IMR-90 (cell line): Measurements from ENCODE around the gene RIMBP2. TPM values are rescaled to one million over a fixed set of nuclear protein-coding genes. Genes with fewer than 3 reads are reported as not detected.

Experiments used
- ATAC-seq: fragments of 200-7000 bp; cut with Tn5 transposase; 2 replicates; pipeline ENCODE4 v1.9.1; 2020; ENCODE audit warnings: low read depth, mild to moderate bottlenecking, moderate library complexity
- BruUV-seq: library from RNA; stranded (reverse); fragments of 400-500 nt; replicated peaks from 2 replicates; lab custom pipeline; 2021; lab: Mats Ljungman, UMichigan
- CTCF ChIA-PET: fragments of 300-600 bp; formaldehyde crosslinking; extraction: SDS; loops from one replicate; lab custom pipeline; 2021; ENCODE audit warnings: antibody characterized with exemption; lab: Yijun Ruan, JAX
- POLR2A ChIA-PET: fragments of 300-600 bp; sonication (Branson Sonifier 250); formaldehyde crosslinking; loops from one replicate; lab custom pipeline; 2022; ENCODE audit warnings: antibody characterized with exemption; ENCODE audit not compliant: unreplicated experiment; lab: Charles Lee
- DNase-seq: peaks from one replicate; pipeline ENCODE4 v3.0.0; 2013
- H2AFZ ChIP-seq: replicated peaks from 2 replicates; pipeline ENCODE3; 2013; ENCODE audit warnings: low read length, mild to moderate bottlenecking; ENCODE audit not compliant: poor library complexity
- H2AK5ac ChIP-seq: 2 replicates; pipeline ENCODE4 v1.6.1; 2013; ENCODE audit warnings: low read depth, low read length, inconsistent platforms
- H2AK9ac ChIP-seq: replicated peaks from 2 replicates; pipeline ENCODE3; 2013; ENCODE audit warnings: mild to moderate bottlenecking, low read depth, low read length, moderate library complexity; ENCODE audit not compliant: poor library complexity
- H2BK120ac ChIP-seq: 2 replicates; pipeline ENCODE4 v1.6.1; 2013; ENCODE audit warnings: low read depth, low read length, inconsistent platforms
- H2BK15ac ChIP-seq: 3 replicates; pipeline ENCODE4 v1.6.1; 2013; ENCODE audit warnings: low read depth, low read length, inconsistent platforms
- H2BK20ac ChIP-seq: 2 replicates; pipeline ENCODE4 v1.6.1; 2013; ENCODE audit warnings: low read depth, mild to moderate bottlenecking, inconsistent platforms, low read length, moderate library complexity
- H2BK5ac ChIP-seq: 2 replicates; pipeline ENCODE4 v1.6.1; 2013; ENCODE audit warnings: mild to moderate bottlenecking, low read depth, low read length, inconsistent platforms; ENCODE audit not compliant: poor library complexity, severe bottlenecking
- H3K14ac ChIP-seq: replicated peaks from 2 replicates; pipeline ENCODE4 v1.6.1; 2013; ENCODE audit warnings: low read depth, low read length, inconsistent platforms
- H3K18ac ChIP-seq: 2 replicates; pipeline ENCODE4 v1.6.1; 2013; ENCODE audit warnings: low read depth, low read length, control low read depth
- H3K23ac ChIP-seq: 2 replicates; pipeline ENCODE4 v1.6.1; 2013; ENCODE audit warnings: low read depth, low read length, inconsistent platforms
- H3K27ac ChIP-seq: 2 replicates; pipeline ENCODE4 v1.5.1; 2013; ENCODE audit warnings: mild to moderate bottlenecking, control low read depth, low read length; ENCODE audit not compliant: insufficient read depth
- H3K27me3 ChIP-seq: 2 replicates; pipeline ENCODE4 v1.6.1; 2013; ENCODE audit warnings: low read length; ENCODE audit not compliant: control insufficient read depth, insufficient read depth
- H3K36me3 ChIP-seq: 2 replicates; pipeline ENCODE4 v1.6.1; 2013; ENCODE audit warnings: low read length, mixed read lengths; ENCODE audit not compliant: control insufficient read depth, insufficient read depth
- H3K4ac ChIP-seq: 2 replicates; pipeline ENCODE4 v1.6.1; 2013; ENCODE audit warnings: low read depth, low read length, inconsistent platforms
- H3K4me1 ChIP-seq: 2 replicates; pipeline ENCODE4 v1.6.1; 2013; ENCODE audit warnings: low read length, mixed read lengths; ENCODE audit not compliant: control insufficient read depth, insufficient read depth
- H3K4me2 ChIP-seq: 2 replicates; pipeline ENCODE4 v1.6.1; 2013; ENCODE audit warnings: low read depth, mild to moderate bottlenecking, control low read depth, low read length, moderate library complexity
- H3K4me3 ChIP-seq: 2 replicates; pipeline ENCODE4 v1.5.1; 2013; ENCODE audit warnings: low read depth, mild to moderate bottlenecking, control low read depth, low read length, moderate library complexity; ENCODE audit not compliant: insufficient read depth
- H3K56ac ChIP-seq: 2 replicates; pipeline ENCODE4 v1.6.1; 2013; ENCODE audit warnings: low read length, inconsistent platforms; ENCODE audit not compliant: insufficient read depth; ENCODE audit errors: extremely low read depth
- H3K79me1 ChIP-seq, 2 experiments: 2 replicates each; pipeline ENCODE4 v1.6.1; 2013; ENCODE audit warnings: low read length in 2 of 2, inconsistent platforms in 1 of 2, low read depth in 1 of 2
- H3K9ac ChIP-seq: 2 replicates; pipeline ENCODE4 v1.6.1; 2013; ENCODE audit warnings: low read depth, low read length, control low read depth
- H3K9me1 ChIP-seq: 2 replicates; pipeline ENCODE4 v1.6.1; 2013; ENCODE audit warnings: low read length, inconsistent platforms; ENCODE audit not compliant: insufficient read depth
- H3K9me3 ChIP-seq: 2 replicates; pipeline ENCODE4 v1.6.1; 2013; ENCODE audit warnings: low read length; ENCODE audit not compliant: control insufficient read depth, insufficient read depth
- H4K20me1 ChIP-seq: 2 replicates; pipeline ENCODE4 v1.6.1; 2013; ENCODE audit warnings: low read length, inconsistent platforms; ENCODE audit not compliant: insufficient read depth
- H4K5ac ChIP-seq: 2 replicates; pipeline ENCODE4 v1.6.1; 2013; ENCODE audit warnings: mild to moderate bottlenecking, low read depth, low read length, control low read depth
- H4K8ac ChIP-seq, 2 experiments: 2 replicates each; pipeline ENCODE4 v1.6.1; 2013; ENCODE audit warnings: low read depth in 2 of 2, low read length in 2 of 2, control low read depth in 1 of 2, inconsistent platforms in 1 of 2
- H4K91ac ChIP-seq: 2 replicates; pipeline ENCODE4 v1.6.1; 2013; ENCODE audit warnings: low read depth, low read length, inconsistent platforms; ENCODE audit not compliant: insufficient read depth
- BHLHE40 ChIP-seq: fragments of 150-350 bp; IDR thresholded peaks from 2 replicates; pipeline ENCODE4 v1.6.1; 2016; ENCODE audit warnings: mild to moderate bottlenecking, low read depth, low read length
- CEBPB ChIP-seq: IDR thresholded peaks from 2 replicates; pipeline ENCODE4 v1.6.1; 2012; ENCODE audit warnings: low read depth, low read length, improper control_type of control experiment
- FOS ChIP-seq: fragments of 150-350 bp; IDR thresholded peaks from 2 replicates; pipeline ENCODE4 v1.6.1; 2016; ENCODE audit warnings: low read depth, low read length
- MAFK ChIP-seq: IDR thresholded peaks from 2 replicates; pipeline ENCODE4 v1.6.1; 2012; ENCODE audit warnings: low read depth, low read length, improper control_type of control experiment
- MXI1 ChIP-seq: IDR thresholded peaks from 2 replicates; pipeline ENCODE4 v1.6.1; 2012; ENCODE audit warnings: low read depth, mild to moderate bottlenecking, low read length, moderate library complexity, borderline replicate concordance
- NFE2L2 ChIP-seq: fragments of 150-350 bp; IDR thresholded peaks from 2 replicates; pipeline ENCODE4 v1.6.1; 2016; ENCODE audit warnings: low read depth, mild to moderate bottlenecking, low read length
- RFX5 ChIP-seq: IDR thresholded peaks from 2 replicates; pipeline ENCODE4 v1.8.0; 2012; ENCODE audit warnings: low read depth, mild to moderate bottlenecking, low read length, moderate library complexity
- SMC3 ChIP-seq: fragments of 150-350 bp; IDR thresholded peaks from 2 replicates; pipeline ENCODE4 v1.6.1; 2016; ENCODE audit warnings: low read depth, mild to moderate bottlenecking, antibody characterized with exemption, low read length, moderate library complexity
- WGBS, 2 experiments: methylation state at CpG; one replicate each; pipeline versions ENCODE4 v1.1.5 to v1.1.7; 2013; ENCODE audit warnings: missing lambda C conversion rate in 2 of 2; ENCODE audit not compliant: insufficient read length in 1 of 2; ENCODE audit errors: extremely low coverage in 2 of 2; 5-methylcytosine and 5-hydroxymethylcytosine counted together
- dilution Hi-C: fragments of 300-500 bp; cut with HindIII; formaldehyde crosslinking; loops from one replicate; pipeline ENCODE4 v1.14.3; 2018; ENCODE audit warnings: low sequenced_read_pairs; ENCODE audit not compliant: unreplicated experiment
- in situ Hi-C: fragments of 300-500 bp; cut with MboI; formaldehyde crosslinking; loops from 3 replicates; pipeline ENCODE4 v1.14.3; 2019; ENCODE audit warnings: low sequenced_read_pairs, inconsistent platforms, mixed read lengths
- intact Hi-C: fragments of 100-400 bp; cut with micrococcal nuclease; formaldehyde crosslinking; loops from 2 replicates; pipeline ENCODE4 v1.10.0; 2022
- polyA plus RNA-seq, 3 experiments: library from polyadenylated mRNA; depleted of rRNA; stranded (reverse); fragments of >200 nt; gene quantifications; 2 replicates each; pipeline ENCODE4 v1.2.3, GENCODE V29; 2012; ENCODE audit warnings: low replicate concordance in 1 of 3
- total RNA-seq: library from RNA; depleted of rRNA; stranded (reverse); fragments of >200 nt; gene quantifications from 2 replicates; pipeline ENCODE4 v1.2.3, GENCODE V29; 2012

The RIMBP2 gene
- total and polyA plus RNA-seq, 2 of the 4 experiments (the other 2 are of a cell fraction) = not detected

DNA sequence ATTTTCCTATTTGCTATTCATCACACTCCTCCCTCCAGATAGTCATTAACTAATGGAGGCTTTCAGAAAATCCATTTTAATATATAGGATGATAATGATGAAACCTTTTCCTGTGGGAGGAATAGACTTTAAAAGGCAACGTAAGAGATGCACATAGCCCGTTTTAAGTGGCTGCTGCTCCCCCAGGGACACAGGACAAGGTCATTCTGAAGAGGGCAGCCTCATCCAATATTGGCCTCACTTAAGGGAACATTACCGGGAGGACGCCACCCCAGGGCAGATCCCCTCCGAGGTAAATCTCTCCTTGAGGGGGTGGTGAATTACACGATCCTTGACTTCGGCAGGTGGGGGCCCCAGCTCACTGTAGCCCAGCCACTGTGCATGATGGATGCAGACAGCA, 246.5 kb downstream of the RIMBP2 start:
- no peak overlapping the region for H3K27ac ChIP-seq
- H3K9ac ChIP-seq = no peak overlapping the region
- H4K20me1 ChIP-seq = no peaks in the 10 kb centered on the region
- H3K4me1 ChIP-seq = no peaks in the 10 kb centered on the region
- no peaks in the 10 kb centered on the region for H3K36me3 ChIP-seq
- H3K27me3 ChIP-seq = no peaks in the 10 kb centered on the region
- no peak overlapping the region for H2AK5ac ChIP-seq
- ChIA-PET CTCF (no interaction called here), POLR2A (no interaction called here)
- peaks cover 70% of the 10 kb centered on the region for H3K9me3 ChIP-seq
- dilution Hi-C loops (no loop called here), intact Hi-C loops (no loop called here), in situ Hi-C loops (no loop called here)
- no peak for ATAC-seq
- no peaks in the 10 kb centered on the region for H3K9me1 ChIP-seq
- no peak overlapping the region for H3K14ac ChIP-seq
- no peak overlapping the region for H3K23ac ChIP-seq
- H4K5ac ChIP-seq = no peak overlapping the region
- H2BK15ac ChIP-seq = no peak overlapping the region
- no peak overlapping the region for H2AFZ ChIP-seq
- H2BK120ac ChIP-seq = no peak overlapping the region
- H3K4me2 ChIP-seq = no peak overlapping the region
- H4K91ac ChIP-seq = no peak overlapping the region
- H3K18ac ChIP-seq = no peak overlapping the region
- no peak for TF ChIP-seq FOS
- no peak for TF ChIP-seq MXI1
- no peak for TF ChIP-seq BHLHE40
- TF ChIP-seq RFX5 = no peak
- no peak for TF ChIP-seq CEBPB
- TF ChIP-seq MAFK = no peak
- TF ChIP-seq SMC3 = no peak
- TF ChIP-seq NFE2L2 = no peak
- DNase-seq = no peak
- H3K4me3 ChIP-seq = no peak overlapping the region
- H3K79me1 ChIP-seq = no peaks in the 10 kb centered on the region
- no TSS peak for BruUV-seq
- no peak overlapping the region for H3K4ac ChIP-seq
- no peak overlapping the region for H2BK5ac ChIP-seq
- H3K56ac ChIP-seq = no peak overlapping the region
- no CpG with 5 or more reads among the region's 7 CpGs for WGBS, 2 experiments
- H2AK9ac ChIP-seq = no peak overlapping the region
- no peak overlapping the region for H4K8ac ChIP-seq
- H2BK20ac ChIP-seq = no peak overlapping the region
